Coronary artery (tissue), 2 donors: ENCODE results near the gene SH3GL1.

Experiments used
- DNase-seq: peaks from one replicate; pipeline ENCODE4 v3.0.0-alpha.2; 2017; ENCODE audit warnings: low spot score
- H3K27ac ChIP-seq, 2 donors: fragments of 200-600 bp; sonication (generic); one replicate each; pipeline ENCODE4 v1.5.1; 2016 to 2019
- H3K4me3 ChIP-seq: fragments of 200-600 bp; sonication (generic); 2 replicates; pipeline ENCODE4 v1.5.1; 2016; ENCODE audit warnings: mild to moderate bottlenecking, moderate library complexity
- CTCF ChIP-seq: fragments of 200-600 bp; sonication (generic); IDR thresholded peaks from one replicate; pipeline ENCODE4 v1.5.1; 2019; ENCODE audit warnings: antibody characterized with exemption

SH3GL1 gene

GRCh38 chr19:4423416-4424126 is 23.2 kb upstream of the SH3GL1 start:
- no peak for DNase-seq
- H3K27ac ChIP-seq: no peak overlapping the region
- no peak for TF ChIP-seq CTCF
- H3K4me3 ChIP-seq: no peak overlapping the region

- no peak for DNase-seq
- Histone ChIP-seq H3K4me3 (no peak overlapping the region), H3K27ac (no peak overlapping the region)
- no peak for TF ChIP-seq CTCF
Observed at GRCh38 chr19:4416268-4416667, 15.9 kb upstream of the SH3GL1 start.

GRCh38 chr19:4415352-4415751 is 15.0 kb upstream of the SH3GL1 start:
- Histone ChIP-seq H3K27ac (no peak overlapping the region), H3K4me3 (no peak overlapping the region)
- DNase-seq: no peak
- TF ChIP-seq CTCF: no peak

GRCh38 chr19:4414800-4415321 is 14.5 kb upstream of the SH3GL1 start:
- no peak overlapping the region for H3K4me3 ChIP-seq
- DNase-seq: no peak
- no peak overlapping the region for H3K27ac ChIP-seq
- no peak for TF ChIP-seq CTCF

- Histone ChIP-seq H3K4me3 (no peak overlapping the region), H3K27ac (no peak overlapping the region)
- TF ChIP-seq CTCF: no peak
- DNase-seq: no peak
Observed at GRCh38 chr19:4414144-4414799, 13.9 kb upstream of the SH3GL1 start.

- DNase-seq: no peak
- Histone ChIP-seq H3K4me3 (no peak overlapping the region), H3K27ac (no peak overlapping the region)
- TF ChIP-seq CTCF: no peak
Observed at GRCh38 chr19:4413588-4413987, 13.2 kb upstream of the SH3GL1 start.
